Hepatocyte (in vitro differentiated cells): Measurements from ENCODE around the gene TOP3A. TPM values are rescaled to one million over a fixed set of nuclear protein-coding genes. Genes with fewer than 3 reads are reported as not detected.
A peak's percentile ranks its signal among the peaks of the same experiment; 100 is the strongest.

Source experiments
- DNase-seq: peaks from one replicate; pipeline ENCODE4 v3.0.0-alpha.2; 2016; ENCODE audit warnings: low spot score
- H2AFZ ChIP-seq: fragments of 200-600 bp; sonication (generic); 2 replicates; pipeline ENCODE4 v1.6.0; 2016; ENCODE audit warnings: antibody characterized with exemption, mild to moderate bottlenecking
- H3K27ac ChIP-seq: fragments of 200-600 bp; sonication (generic); 2 replicates; pipeline ENCODE4 v1.5.1; 2016; ENCODE audit warnings: mild to moderate bottlenecking
- H3K27me3 ChIP-seq: fragments of 200-600 bp; sonication (generic); 2 replicates; pipeline ENCODE4 v1.6.1; 2016
- H3K36me3 ChIP-seq: fragments of 200-600 bp; sonication (generic); replicated peaks from 2 replicates; pipeline ENCODE4 v1.5.1; 2016; ENCODE audit warnings: low read depth; ENCODE audit not compliant: insufficient read depth
- H3K4me1 ChIP-seq: fragments of 200-600 bp; sonication (generic); 2 replicates; pipeline ENCODE4 v1.5.1; 2016; ENCODE audit warnings: mild to moderate bottlenecking, moderate library complexity; ENCODE audit not compliant: insufficient read depth
- H3K4me2 ChIP-seq: fragments of 200-600 bp; sonication (generic); 2 replicates; pipeline ENCODE4 v1.6.0; 2016
- H3K4me3 ChIP-seq: fragments of 200-600 bp; sonication (generic); 2 replicates; pipeline ENCODE4 v1.5.1; 2016; ENCODE audit warnings: mild to moderate bottlenecking
- H3K79me2 ChIP-seq: fragments of 200-600 bp; sonication (generic); 2 replicates; pipeline ENCODE4 v1.6.0; 2017; ENCODE audit warnings: mild to moderate bottlenecking
- H3K9me2 ChIP-seq: fragments of 200-600 bp; sonication (generic); replicated peaks from 2 replicates; pipeline ENCODE4 v1.6.0; 2017; ENCODE audit warnings: mild to moderate bottlenecking; ENCODE audit not compliant: insufficient read depth
- H3K9me3 ChIP-seq: fragments of 200-600 bp; sonication (generic); 2 replicates; pipeline ENCODE4 v1.5.1; 2016; ENCODE audit warnings: low read depth, mild to moderate bottlenecking
- H4K20me1 ChIP-seq: fragments of 200-600 bp; sonication (generic); 2 replicates; pipeline ENCODE4 v1.6.0; 2016; ENCODE audit warnings: mild to moderate bottlenecking; ENCODE audit not compliant: insufficient read depth, poor library complexity, severe bottlenecking
- EZH2 ChIP-seq: fragments of 200-600 bp; sonication (generic); IDR thresholded peaks from 2 replicates; pipeline ENCODE4 v1.6.1; 2016; ENCODE audit warnings: antibody characterized with exemption, mild to moderate bottlenecking, borderline replicate concordance
- EZH2phosphoT487 ChIP-seq: fragments of 200-600 bp; sonication (generic); IDR thresholded peaks from one replicate; pipeline ENCODE4 v1.6.1; 2018; ENCODE audit warnings: antibody characterized with exemption, mild to moderate bottlenecking, low read depth, moderate library complexity; ENCODE audit not compliant: unreplicated experiment, severe bottlenecking
- WGBS: methylation state at CpG from one replicate; pipeline ENCODE4 v1.1.6; 2016; ENCODE audit warnings: low lambda C conversion rate; ENCODE audit errors: missing lambda C conversion rate; 5-methylcytosine and 5-hydroxymethylcytosine counted together
- polyA plus RNA-seq: library from polyadenylated mRNA; unstranded; fragments of >200 nt; fragmentation: Nextera tagmentation; extraction: Ambion mirVana; gene quantifications from 2 replicates; pipeline ENCODE4 v1.2.1, GENCODE V29; 2016
- total RNA-seq: library from RNA; depleted of rRNA; stranded (reverse); fragments of >200 nt; gene quantifications from 2 replicates; pipeline ENCODE4 v1.2.3, GENCODE V29; 2014
- TF ChIP-seq, protein P1 (sequence below): fragments of 200-600 bp; sonication (generic); IDR thresholded peaks from 2 replicates; pipeline ENCODE4 v1.5.1; 2016; ENCODE audit warnings: antibody characterized with exemption, mild to moderate bottlenecking; ENCODE audit not compliant: poor library complexity

Gene TOP3A
- total and polyA plus RNA-seq, 2 experiments from 2014 or later, result 15.5 to 24.3 TPM

DNA sequence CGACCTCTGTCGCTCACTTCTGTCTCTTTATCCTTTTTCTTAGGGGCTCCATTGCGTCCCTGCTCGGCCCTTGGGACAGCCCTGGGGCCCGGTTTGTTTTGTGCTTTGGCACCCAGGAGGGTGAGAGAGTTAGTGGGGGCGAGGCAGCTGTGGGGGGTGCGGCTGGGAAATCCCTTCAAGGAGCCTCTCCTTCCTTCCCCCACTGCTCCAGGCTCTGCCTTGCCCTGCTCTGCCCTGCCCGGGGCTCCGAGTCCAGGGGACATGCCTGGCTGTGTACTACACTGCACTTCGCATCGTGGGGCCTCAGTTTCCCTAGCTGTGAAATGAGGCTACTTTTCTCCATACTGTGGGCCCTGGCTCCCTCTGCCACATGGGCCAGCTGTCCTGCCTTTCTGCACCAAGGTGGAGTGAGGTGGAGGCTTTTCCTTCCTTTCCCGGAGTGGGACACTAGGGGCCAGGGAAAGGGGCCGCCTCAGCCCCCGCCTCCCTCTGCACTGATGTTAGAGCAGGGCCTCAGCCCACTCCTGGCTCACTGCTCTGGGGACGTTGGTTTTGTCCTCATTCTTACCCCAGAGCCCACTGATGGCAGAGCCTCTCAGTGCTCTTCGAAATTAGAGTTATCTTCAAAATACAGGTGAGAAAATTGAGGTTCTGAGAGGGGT, 88.4 kb downstream of the TOP3A start:
- H3K4me3 ChIP-seq, result peak overlapping the region; percentile 99
- no peaks in the 10 kb centered on the region for H3K27me3 ChIP-seq
- 29% methylated on average over 16 of the region's 16 CpGs for WGBS
- H2AFZ ChIP-seq, result peak overlapping the region; percentile 96
- peaks cover 28% of the 10 kb centered on the region for H3K4me1 ChIP-seq
- peak overlapping the region; percentile 93 for H3K27ac ChIP-seq
- DNase-seq, result peak; percentile 47
- H3K36me3 ChIP-seq, result no peaks in the 10 kb centered on the region
- peak overlapping the region; percentile 97 for H3K4me2 ChIP-seq
- TF ChIP-seq, protein P1, sequence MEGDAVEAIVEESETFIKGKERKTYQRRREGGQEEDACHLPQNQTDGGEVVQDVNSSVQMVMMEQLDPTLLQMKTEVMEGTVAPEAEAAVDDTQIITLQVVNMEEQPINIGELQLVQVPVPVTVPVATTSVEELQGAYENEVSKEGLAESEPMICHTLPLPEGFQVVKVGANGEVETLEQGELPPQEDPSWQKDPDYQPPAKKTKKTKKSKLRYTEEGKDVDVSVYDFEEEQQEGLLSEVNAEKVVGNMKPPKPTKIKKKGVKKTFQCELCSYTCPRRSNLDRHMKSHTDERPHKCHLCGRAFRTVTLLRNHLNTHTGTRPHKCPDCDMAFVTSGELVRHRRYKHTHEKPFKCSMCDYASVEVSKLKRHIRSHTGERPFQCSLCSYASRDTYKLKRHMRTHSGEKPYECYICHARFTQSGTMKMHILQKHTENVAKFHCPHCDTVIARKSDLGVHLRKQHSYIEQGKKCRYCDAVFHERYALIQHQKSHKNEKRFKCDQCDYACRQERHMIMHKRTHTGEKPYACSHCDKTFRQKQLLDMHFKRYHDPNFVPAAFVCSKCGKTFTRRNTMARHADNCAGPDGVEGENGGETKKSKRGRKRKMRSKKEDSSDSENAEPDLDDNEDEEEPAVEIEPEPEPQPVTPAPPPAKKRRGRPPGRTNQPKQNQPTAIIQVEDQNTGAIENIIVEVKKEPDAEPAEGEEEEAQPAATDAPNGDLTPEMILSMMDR, result no peak
- TF ChIP-seq EZH2 (no peak), EZH2phosphoT487 (no peak)
- peaks cover 50% of the 10 kb centered on the region for H3K79me2 ChIP-seq
- H4K20me1 ChIP-seq, result peaks cover 20% of the 10 kb centered on the region
- H3K9me3 ChIP-seq, result no peaks in the 10 kb centered on the region
- H3K9me2 ChIP-seq, result no peaks in the 10 kb centered on the region

DNA sequence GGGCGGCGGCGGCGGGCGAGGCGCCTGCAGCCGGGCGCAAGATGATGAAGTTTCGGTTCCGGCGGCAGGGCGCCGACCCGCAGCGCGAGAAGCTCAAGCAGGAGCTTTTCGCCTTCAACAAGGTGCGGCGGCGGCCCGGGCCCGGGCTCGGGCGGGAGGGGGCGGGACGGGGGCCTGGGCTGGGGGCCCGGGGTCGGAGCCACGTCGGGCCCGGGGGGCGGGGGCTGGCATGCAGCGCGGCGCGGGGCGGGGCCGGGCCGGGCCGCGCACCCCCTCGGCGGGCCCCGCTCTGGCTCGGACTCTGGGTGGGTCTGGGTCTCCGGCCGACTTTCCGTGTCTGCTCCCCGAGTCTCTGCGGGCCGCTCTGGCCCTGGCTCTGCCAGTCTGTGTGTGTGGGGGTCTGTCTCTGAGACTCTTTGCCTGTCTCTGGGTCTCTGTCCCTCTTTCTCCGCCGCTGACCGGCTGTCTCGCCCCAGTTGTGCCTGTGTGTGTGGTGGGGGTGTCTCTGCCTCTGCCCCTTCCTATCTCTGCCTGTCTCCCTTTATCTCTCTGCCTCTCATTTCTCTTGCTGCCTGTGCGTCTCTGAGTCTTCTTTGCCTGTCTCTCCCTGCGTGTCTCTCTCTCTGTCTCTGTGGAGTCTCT, 89.0 kb downstream of the TOP3A start:
- TF ChIP-seq, protein P1, result no peak
- TF ChIP-seq EZH2 (no peak), EZH2phosphoT487 (no peak)
- Histone ChIP-seq H3K27ac (peak overlapping the region; percentile 93), H3K79me2 (peaks cover 50% of the 10 kb centered on the region)

DNA sequence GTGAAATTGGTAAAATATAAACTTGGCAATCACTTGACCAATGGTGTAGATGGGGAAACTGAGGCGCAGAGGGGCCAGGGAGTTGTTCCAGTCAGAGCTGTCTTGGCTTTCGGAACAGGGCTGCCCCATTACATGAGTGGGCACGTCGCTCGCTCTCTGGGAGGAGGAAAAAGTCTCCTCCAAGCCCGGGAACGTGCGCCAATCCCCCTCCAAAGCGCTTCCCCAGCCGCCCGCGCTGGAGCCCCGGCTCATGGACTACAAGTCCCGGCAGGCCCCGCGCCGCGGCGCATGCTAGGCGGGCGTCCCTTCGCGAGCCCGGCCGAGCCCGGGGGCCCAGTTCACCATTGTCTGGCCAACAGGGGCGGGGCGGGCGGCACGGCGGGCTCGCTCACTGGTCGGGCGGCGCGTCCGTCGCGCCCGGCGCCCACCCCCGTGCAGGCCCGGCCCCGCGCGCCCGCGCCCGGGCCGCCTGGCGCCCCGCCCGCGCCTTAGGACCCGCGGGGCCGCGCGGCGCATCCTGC, 89.6 kb downstream of the TOP3A start, which contains the start of gene LLGL1:
Gene LLGL1 (plus strand): TSS at position 515 of the 521 bp plus-strand sequence. CDS start 48 bp downstream, outside the sequence.
- H3K4me2 ChIP-seq, result peak within 1 kb of the TSS; percentile 97
- 2% methylated on average over 19 of the region's 60 CpGs for WGBS
- no peaks in the 10 kb centered on the region for H3K27me3 ChIP-seq
- H3K4me3 ChIP-seq, result peak within 1 kb of the TSS; percentile 99
- no peaks in the 10 kb centered on the region for H3K36me3 ChIP-seq
- no peaks in the 10 kb centered on the region for H3K9me3 ChIP-seq
- peaks cover 28% of the 10 kb centered on the region for H3K4me1 ChIP-seq
- peaks cover 15% of the 10 kb centered on the region for H4K20me1 ChIP-seq
- peak within 1 kb of the TSS; percentile 96 for H2AFZ ChIP-seq
- H3K79me2 ChIP-seq, result peaks cover 44% of the 10 kb centered on the region
- TF ChIP-seq EZH2phosphoT487, result no peak
- TF ChIP-seq, protein P1, result no peak
- H3K9me2 ChIP-seq, result no peaks in the 10 kb centered on the region
- peak within 1 kb of the TSS; percentile 93 for H3K27ac ChIP-seq
- peak; percentile 99 for DNase-seq

More for the DNA sequence above, 89.0 kb downstream of the TOP3A start:
- Histone ChIP-seq H4K20me1 (peaks cover 15% of the 10 kb centered on the region), H3K9me3 (no peaks in the 10 kb centered on the region), H3K9me2 (no peaks in the 10 kb centered on the region), H3K4me1 (peaks cover 28% of the 10 kb centered on the region), H3K4me3 (peak overlapping the region; percentile 99), H3K27me3 (no peaks in the 10 kb centered on the region), H3K4me2 (peak overlapping the region; percentile 97), H3K36me3 (no peaks in the 10 kb centered on the region), H2AFZ (peak overlapping the region; percentile 96)
- DNase-seq, result no peak
- 3% methylated on average over 13 of the region's 57 CpGs for WGBS
